ENCODE results near the gene F12. TPM values are rescaled to one million over a fixed set of nuclear protein-coding genes. Genes with fewer than 3 reads are reported as not detected.

The F12 gene
- total RNA-seq, 1 donor from 2014 or later: 0.31 TPM

DNA sequence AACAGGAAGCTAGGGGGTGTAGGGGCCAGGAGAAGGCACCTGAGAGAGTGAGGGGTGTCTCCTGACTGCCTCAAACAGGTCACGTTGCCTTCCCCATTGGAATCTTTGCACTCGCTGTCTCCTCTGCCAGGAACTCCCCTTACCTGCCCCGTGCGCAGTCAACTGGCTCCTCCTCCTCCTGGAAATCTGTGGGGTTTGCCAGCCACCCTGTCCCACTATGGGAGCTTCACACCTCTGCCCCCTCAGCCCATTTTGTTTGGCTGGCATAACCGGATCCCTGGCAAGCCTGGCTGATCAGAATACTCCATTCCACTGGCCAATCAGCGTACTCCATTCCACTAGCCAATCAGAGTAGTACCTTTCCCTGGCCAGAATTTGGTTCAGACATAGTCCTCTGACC, 35.6 kb downstream of the F12 start:
- Mint-ChIP-seq H3K4me1 (peaks cover 44% of the 10 kb centered on the region), H3K4me3 (no peak overlapping the region), H3K27me3 (no peaks in the 10 kb centered on the region), H3K36me3 (ENCODE audit: low read depth) (peaks cover 22% of the 10 kb centered on the region), H3K9me3 (no peaks in the 10 kb centered on the region), H3K27ac (no peak overlapping the region)
- TF ChIP-seq, protein P1, sequence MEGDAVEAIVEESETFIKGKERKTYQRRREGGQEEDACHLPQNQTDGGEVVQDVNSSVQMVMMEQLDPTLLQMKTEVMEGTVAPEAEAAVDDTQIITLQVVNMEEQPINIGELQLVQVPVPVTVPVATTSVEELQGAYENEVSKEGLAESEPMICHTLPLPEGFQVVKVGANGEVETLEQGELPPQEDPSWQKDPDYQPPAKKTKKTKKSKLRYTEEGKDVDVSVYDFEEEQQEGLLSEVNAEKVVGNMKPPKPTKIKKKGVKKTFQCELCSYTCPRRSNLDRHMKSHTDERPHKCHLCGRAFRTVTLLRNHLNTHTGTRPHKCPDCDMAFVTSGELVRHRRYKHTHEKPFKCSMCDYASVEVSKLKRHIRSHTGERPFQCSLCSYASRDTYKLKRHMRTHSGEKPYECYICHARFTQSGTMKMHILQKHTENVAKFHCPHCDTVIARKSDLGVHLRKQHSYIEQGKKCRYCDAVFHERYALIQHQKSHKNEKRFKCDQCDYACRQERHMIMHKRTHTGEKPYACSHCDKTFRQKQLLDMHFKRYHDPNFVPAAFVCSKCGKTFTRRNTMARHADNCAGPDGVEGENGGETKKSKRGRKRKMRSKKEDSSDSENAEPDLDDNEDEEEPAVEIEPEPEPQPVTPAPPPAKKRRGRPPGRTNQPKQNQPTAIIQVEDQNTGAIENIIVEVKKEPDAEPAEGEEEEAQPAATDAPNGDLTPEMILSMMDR (IDR thresholded peaks at IDR 0.05): no peak
- CTCF ChIA-PET: no interaction called here
- intact Hi-C loops (cut with micrococcal nuclease): no loop called here
- POLR2A ChIA-PET: interaction anchor here (0.7 kb wide), 2 partner anchors 36 to 224 kb away, joined by 3 read pairs; no protein-coding TSS in a partner anchor
- DNase-seq (no peak), ATAC-seq (ENCODE audit: low read depth) (no peak)

DNA sequence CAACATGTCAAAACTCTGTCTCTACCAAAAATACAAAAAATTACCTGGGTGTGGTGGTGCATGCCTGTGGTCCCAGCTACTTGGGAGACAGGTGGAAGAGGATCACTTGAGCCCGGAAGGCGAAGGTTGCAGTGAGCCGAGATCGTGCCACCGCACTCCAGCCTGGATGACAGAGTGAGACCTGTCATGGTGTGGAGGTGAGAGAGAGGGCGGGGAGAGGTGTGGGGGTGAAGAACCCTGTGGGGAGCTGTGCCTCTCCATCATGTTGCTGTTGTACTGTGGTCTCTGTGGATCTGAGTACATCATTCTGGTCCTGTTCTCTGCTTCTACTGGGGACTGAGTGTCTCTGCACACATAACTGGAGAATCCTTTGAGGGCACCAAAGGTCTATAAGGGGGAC, 36.5 kb downstream of the F12 start:
- H3K9me3 Mint-ChIP-seq: no peaks in the 10 kb centered on the region
- ChIA-PET POLR2A (interaction anchor here (0.7 to 1.7 kb wide), 4 partner anchors 11 to 225 kb away, joined by 3 to 5 read pairs (median 4); partner anchors contain the start of gene RGS14), CTCF (interaction anchor here (0.9 kb wide), 1 partner anchor 18 kb away, joined by 3 read pairs; no protein-coding TSS in a partner anchor)
- intact Hi-C loops (cut with micrococcal nuclease): no loop called here
- H3K4me1 Mint-ChIP-seq: peaks cover 50% of the 10 kb centered on the region
- H3K27ac Mint-ChIP-seq: peak overlapping the region; percentile 24
- peaks cover 31% of the 10 kb centered on the region for H3K36me3 Mint-ChIP-seq (ENCODE audit: low read depth)
- no peak overlapping the region for H3K4me3 Mint-ChIP-seq
- DNase-seq: no peak
- no peaks in the 10 kb centered on the region for H3K27me3 Mint-ChIP-seq
- TF ChIP-seq, protein P1 (IDR thresholded peaks at IDR 0.05): no peak
- ATAC-seq (ENCODE audit: low read depth): no peak

DNA sequence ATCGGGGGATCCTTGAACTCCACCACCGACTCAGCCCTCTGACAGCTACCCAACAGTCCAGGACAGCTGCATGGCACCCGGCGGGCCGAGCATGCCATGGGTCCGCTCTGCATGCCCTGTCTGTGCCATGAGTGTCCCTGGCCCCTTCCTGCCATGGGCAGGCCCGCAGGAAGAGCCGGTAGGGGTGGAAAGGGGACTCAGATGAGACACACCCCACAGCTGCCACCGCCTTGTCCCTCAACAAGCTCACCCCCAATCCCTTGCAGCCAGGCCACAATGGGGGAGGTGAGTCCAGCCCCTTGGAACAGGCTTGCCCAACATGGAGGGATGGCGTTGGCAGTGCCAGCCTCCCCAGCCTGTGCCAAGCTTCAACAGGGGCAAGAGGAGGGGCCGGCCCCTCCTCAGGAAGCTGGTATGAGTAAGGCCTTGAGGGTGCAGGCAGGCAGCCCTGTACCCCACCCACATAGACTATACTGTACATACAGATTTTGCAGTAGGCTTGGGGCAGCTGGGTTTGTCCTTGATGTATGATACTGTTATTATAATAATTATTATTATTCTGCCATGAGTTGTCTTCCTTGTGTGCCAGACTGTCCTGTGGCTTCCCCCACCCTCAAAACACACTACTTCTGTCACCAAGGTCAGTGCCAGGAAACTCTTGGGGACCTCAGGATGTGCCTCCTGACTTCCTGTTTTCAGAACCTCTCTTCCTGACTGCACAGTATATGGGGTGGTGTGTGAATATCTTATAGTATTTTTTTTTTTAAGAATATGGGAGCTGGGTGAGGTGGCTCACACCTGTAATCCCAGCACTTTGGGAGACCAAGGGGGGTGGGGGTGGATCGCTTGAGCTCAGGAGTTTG, 37.1 kb downstream of the F12 start:
- ATAC-seq (ENCODE audit: low read depth) (no peak), DNase-seq (no peak)
- TF ChIP-seq, protein P1 (IDR thresholded peaks at IDR 0.05): no peak
- Mint-ChIP-seq H3K9me3 (no peaks in the 10 kb centered on the region), H3K36me3 (ENCODE audit: low read depth) (peaks cover 34% of the 10 kb centered on the region), H3K27me3 (no peaks in the 10 kb centered on the region), H3K4me3 (no peak overlapping the region), H3K27ac (peak overlapping the region; percentile 56), H3K4me1 (peaks cover 50% of the 10 kb centered on the region)
- CTCF ChIA-PET: interaction anchor here (0.9 to 3.8 kb wide), 5 partner anchors 18 to 63 kb away, joined by 3 to 19 read pairs (median 3); no protein-coding TSS in a partner anchor
- intact Hi-C loops (cut with micrococcal nuclease): no loop called here
- POLR2A ChIA-PET: interaction anchor here (0.7 to 1.9 kb wide), 4 partner anchors 11 to 76 kb away, joined by 3 to 12 read pairs (median 4); partner anchors contain the start of genes LMAN2 and RGS14

DNA sequence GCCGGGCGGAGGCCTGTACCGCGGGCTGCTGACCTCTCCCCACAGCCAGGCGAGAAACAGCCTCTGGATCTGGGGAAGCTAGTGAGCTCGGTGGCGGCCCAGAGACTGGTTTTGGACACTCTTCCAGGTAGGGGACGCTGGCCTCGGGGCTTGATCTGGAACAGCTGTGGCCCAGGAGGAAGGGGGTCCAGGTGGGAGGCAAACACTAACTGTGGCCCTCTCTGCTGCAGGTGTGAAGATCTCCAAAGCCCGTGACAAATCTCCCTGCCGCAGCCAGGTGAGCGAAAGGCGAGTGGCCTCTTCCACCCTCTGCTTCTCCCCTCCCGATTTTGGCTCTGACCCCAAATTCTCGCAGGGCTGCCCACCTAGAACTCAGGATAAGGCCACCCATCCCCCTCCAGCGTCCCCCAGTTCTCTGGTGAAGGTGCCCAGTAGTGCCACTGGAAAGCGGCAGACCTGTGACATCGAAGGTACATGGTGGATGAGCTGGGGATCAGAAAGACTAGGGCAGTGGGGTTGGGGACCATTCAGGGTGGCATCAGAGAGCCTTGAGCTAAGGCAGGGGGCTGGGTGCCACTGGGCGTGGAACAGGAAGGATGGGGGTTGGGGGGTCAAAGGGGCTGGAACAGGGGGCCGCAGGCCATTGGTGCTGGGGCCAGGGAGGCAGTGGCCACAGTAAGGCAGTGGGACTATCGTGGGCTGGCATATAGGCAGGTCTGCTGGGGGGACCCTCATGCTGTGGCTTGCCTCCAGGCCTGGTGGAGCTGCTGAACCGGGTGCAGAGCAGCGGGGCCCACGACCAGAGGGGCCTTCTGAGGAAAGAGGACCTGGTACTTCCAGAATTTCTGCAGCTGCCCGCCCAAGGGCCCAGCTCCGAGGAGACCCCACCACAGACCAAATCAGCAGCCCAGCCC, 38.0 kb downstream of the F12 start:
- H3K27ac Mint-ChIP-seq: peak overlapping the region; percentile 53
- peak overlapping the region; percentile 46 for H3K4me3 Mint-ChIP-seq
- DNase-seq (no peak), ATAC-seq (ENCODE audit: low read depth) (no peak)
- no peaks in the 10 kb centered on the region for H3K9me3 Mint-ChIP-seq
- H3K27me3 Mint-ChIP-seq: no peaks in the 10 kb centered on the region
- peaks cover 39% of the 10 kb centered on the region for H3K36me3 Mint-ChIP-seq (ENCODE audit: low read depth)
- ChIA-PET CTCF (interaction anchor here (0.6 to 3.8 kb wide), 9 partner anchors 9 to 566 kb away, joined by 3 to 19 read pairs (median 3); partner anchors contain the start of genes LMAN2 and RGS14), POLR2A (interaction anchor here (0.7 to 1.9 kb wide), 10 partner anchors 10 to 95 kb away, joined by 3 to 12 read pairs (median 4); partner anchors contain the start of genes GRK6, LMAN2 and RGS14)
- intact Hi-C loops (cut with micrococcal nuclease): loop anchor here (2.0 kb wide), 1 partner anchor 15 kb away; the partner anchor contains the start of gene RGS14
- TF ChIP-seq, protein P1 (IDR thresholded peaks at IDR 0.05): no peak
- H3K4me1 Mint-ChIP-seq: peaks cover 50% of the 10 kb centered on the region
